HG03066 (cell line): ENCODE measurements around the gene BTBD7.

Experiments
- ATAC-seq: cut with Tn5 transposase; IDR thresholded peaks from one replicate; pipeline ENCODE4 v1.9.1; 2021; ENCODE audit warnings: low read depth; ENCODE audit not compliant: unreplicated experiment

Gene BTBD7

GRCh38 chr14:93303659-93304058, 29.2 kb downstream of the BTBD7 start:
- no peak for ATAC-seq

GRCh38 chr14:93302688-93303581, 29.9 kb downstream of the BTBD7 start:
- ATAC-seq = no peak

- no peak for ATAC-seq
Observed at GRCh38 chr14:93301821-93302447, 30.9 kb downstream of the BTBD7 start.

GRCh38 chr14:93299866-93300265, 33.0 kb downstream of the BTBD7 start:
- no peak for ATAC-seq

GRCh38 chr14:93299416-93299815, 33.4 kb downstream of the BTBD7 start:
- ATAC-seq = no peak

- no peak for ATAC-seq
Observed at GRCh38 chr14:93295541-93296220, 37.2 kb downstream of the BTBD7 start.

- no peak for ATAC-seq
Observed at GRCh38 chr14:93286212-93286890, 46.5 kb downstream of the BTBD7 start.

- ATAC-seq = no peak
Observed at GRCh38 chr14:93285044-93285443, 47.8 kb downstream of the BTBD7 start.

- ATAC-seq = no peak
Observed at GRCh38 chr14:93281937-93282336, 50.9 kb downstream of the BTBD7 start.

GRCh38 chr14:93280743-93281142, 52.1 kb downstream of the BTBD7 start:
- no peak for ATAC-seq

GRCh38 chr14:93276031-93276716, 56.7 kb downstream of the BTBD7 start:
- no peak for ATAC-seq

GRCh38 chr14:93274055-93274806, 58.6 kb downstream of the BTBD7 start:
- ATAC-seq = no peak

- ATAC-seq = no peak
Observed at GRCh38 chr14:93271111-93271510, 61.7 kb downstream of the BTBD7 start.

- no peak for ATAC-seq
Observed at GRCh38 chr14:93269341-93270068, 63.3 kb downstream of the BTBD7 start.

GRCh38 chr14:93268406-93268805, 64.4 kb downstream of the BTBD7 start:
- no peak for ATAC-seq

GRCh38 chr14:93267149-93267711, 65.6 kb downstream of the BTBD7 start:
- no peak for ATAC-seq

GRCh38 chr14:93266127-93266526, 66.7 kb downstream of the BTBD7 start:
- no peak for ATAC-seq

- ATAC-seq = no peak
Observed at GRCh38 chr14:93263416-93263815, 69.4 kb downstream of the BTBD7 start.

- ATAC-seq = no peak
Observed at GRCh38 chr14:93262446-93262845, 70.4 kb downstream of the BTBD7 start.
